Skeletal muscle cell (primary cell): ENCODE measurements around the gene RNASEH2A.

Source experiments
- DNase-seq: peaks from one replicate; pipeline ENCODE4 v3.0.0-alpha.2; 2010; ENCODE audit warnings: low read depth
- H3K4me3 ChIP-seq: 2 replicates; pipeline ENCODE4 v1.5.1; 2011; ENCODE audit warnings: low read depth, mild to moderate bottlenecking, control low read depth, low read length, moderate library complexity

RNASEH2A gene

GRCh38 chr19:12782174-12782423 is 24.3 kb upstream of the RNASEH2A start:
- DNase-seq: no peak
- peak overlapping the region; percentile 41 for H3K4me3 ChIP-seq

DNA sequence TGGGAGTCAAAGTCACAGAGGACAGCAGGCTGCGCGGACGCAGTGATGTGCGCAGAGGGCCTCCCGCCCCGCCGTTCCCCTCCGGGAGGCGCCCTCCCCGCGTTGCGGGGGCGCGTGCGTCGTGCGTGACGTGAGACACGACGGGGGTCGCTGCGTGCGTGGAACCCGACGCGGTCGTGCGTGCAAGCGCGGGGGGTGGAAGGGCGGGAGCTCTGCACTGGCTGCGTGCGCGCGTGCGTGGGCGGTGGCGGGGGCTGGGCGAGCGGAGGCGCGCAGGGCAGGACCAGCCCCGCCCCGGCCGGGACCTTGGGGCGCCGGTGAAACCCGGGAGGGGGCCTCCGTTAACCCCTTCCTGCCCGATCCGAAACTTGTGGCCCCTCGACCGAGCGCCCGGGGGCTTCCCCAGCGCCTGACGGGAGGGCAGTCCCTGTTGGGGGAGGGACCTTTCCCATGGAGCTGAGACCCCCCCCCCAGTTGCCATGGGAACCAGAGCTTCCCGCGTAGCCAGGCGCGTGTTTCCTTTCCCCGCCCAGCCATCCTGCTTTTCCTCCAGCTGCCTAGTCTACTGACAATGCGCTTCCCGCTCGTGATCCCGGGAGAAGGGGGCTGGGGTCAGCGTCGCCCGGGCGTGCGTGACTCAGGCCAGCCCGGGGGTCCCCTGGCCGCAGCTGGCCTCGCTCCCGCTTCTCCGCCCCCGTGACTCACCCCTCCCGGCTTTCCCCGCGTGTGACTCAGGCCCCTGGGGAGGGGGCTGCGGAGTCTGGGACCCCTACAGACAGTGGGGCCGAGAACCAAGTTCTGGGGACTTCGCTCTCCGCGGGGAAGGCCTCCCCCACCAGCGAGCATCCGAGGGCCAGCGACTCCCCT is 23.7 kb upstream of the RNASEH2A start:
- peak; percentile 75 for DNase-seq
- H3K4me3 ChIP-seq: peak overlapping the region; percentile 41

GRCh38 chr19:12783291-12783848 is 23.0 kb upstream of the RNASEH2A start:
- DNase-seq: no peak
- H3K4me3 ChIP-seq: peak overlapping the region; percentile 41

DNA sequence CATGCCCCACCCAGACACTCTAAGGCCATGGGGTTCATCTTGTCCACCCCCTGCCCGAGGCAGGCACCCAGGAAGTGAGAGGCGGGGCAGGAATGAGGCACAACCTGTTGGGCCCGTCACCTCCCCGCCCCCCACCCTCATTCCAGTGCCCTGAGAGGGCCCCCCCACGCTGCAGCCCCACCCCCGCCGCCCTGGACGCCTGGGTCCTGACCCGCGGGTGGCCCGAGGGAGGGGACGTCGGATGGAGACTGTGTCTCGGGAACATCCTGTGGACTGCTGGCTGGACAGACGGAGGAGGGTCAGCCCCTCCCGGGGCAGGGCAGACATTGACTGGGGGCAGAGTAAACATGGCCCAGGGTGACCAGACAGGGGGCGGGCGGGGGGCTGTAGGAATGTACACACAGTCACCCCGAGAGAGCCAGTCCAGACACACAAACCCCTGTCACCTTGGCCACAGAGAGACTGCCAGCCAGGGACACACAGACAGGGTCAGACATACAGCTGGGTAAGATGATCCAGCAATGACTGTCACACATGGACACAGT is 22.5 kb upstream of the RNASEH2A start:
- no peak for DNase-seq
- no peak overlapping the region for H3K4me3 ChIP-seq

DNA sequence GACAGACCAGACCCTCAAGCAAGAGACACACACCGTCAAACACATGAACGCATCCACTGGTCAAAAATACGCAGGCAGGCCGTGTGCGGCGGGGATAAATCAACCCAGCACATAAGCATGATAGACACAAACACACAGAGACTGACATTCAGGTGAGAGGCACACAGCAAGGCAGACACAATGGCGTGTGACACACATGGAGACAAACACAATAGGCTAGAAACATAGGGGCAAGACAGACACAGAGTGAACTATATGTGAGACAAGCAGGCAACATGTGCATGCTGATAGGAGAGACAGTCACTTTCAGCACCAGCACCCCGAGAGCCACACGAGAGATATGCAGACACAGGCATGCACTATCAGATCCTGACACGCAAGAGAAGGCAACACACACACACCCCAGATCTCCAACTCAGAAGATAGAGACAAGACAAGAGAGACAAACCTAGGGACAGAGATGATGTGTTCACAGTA is 22.0 kb upstream of the RNASEH2A start:
- H3K4me3 ChIP-seq: no peak overlapping the region
- DNase-seq: no peak

- no peak for DNase-seq
- H3K4me3 ChIP-seq: no peak overlapping the region
These were observed 21.4 kb upstream of the RNASEH2A start for GRCh38 chr19:12784871-12785430.

DNA sequence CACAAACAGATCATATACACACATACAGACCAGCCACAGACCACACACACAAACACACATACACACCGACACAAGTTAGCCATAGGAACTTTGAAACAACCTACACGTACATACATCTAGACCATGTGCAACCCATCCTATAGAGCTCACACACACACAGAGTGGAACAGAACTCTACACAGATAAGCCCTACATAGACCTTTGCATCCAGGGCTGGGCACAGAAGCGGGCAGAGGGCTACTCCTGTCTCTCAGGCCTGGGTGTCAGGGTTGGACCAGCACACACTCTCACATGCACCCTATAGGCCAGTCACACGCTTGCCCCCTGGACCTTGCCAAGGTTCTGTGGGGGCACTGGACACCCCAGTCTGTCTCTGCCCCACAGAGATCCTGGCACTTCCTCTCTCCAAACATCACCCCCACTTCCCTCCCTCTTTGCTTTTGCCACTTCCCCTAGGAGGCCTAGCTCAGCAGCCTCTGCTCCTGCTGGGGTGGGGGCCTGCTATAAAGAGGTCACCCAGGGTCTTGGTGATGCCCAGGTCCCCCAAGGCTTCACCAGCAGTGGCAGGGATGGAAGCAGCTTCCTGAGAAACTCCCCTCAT is 20.9 kb upstream of the RNASEH2A start:
- DNase-seq: no peak
- H3K4me3 ChIP-seq: no peak overlapping the region

- DNase-seq: no peak
- no peak overlapping the region for H3K4me3 ChIP-seq
These were observed 20.1 kb upstream of the RNASEH2A start for GRCh38 chr19:12786141-12786870.

- H3K4me3 ChIP-seq: no peak overlapping the region
- no peak for DNase-seq
These were observed 19.4 kb upstream of the RNASEH2A start for GRCh38 chr19:12786952-12787351.

GRCh38 chr19:12787458-12787857 is 18.9 kb upstream of the RNASEH2A start:
- no peak for DNase-seq
- no peak overlapping the region for H3K4me3 ChIP-seq

- H3K4me3 ChIP-seq: no peak overlapping the region
These were observed 18.2 kb upstream of the RNASEH2A start for GRCh38 chr19:12788042-12788681.

GRCh38 chr19:12788682-12789097 is 17.7 kb upstream of the RNASEH2A start:
- peak overlapping the region; percentile 90 for H3K4me3 ChIP-seq
- DNase-seq: no peak

More at GRCh38 chr19:12788042-12788681, 18.2 kb upstream of the RNASEH2A start:
- no peak for DNase-seq

- H3K4me3 ChIP-seq: peak overlapping the region; percentile 90
- no peak for DNase-seq
These were observed 17.1 kb upstream of the RNASEH2A start for GRCh38 chr19:12789098-12789903.

- peak overlapping the region; percentile 90 for H3K4me3 ChIP-seq
- DNase-seq: peak; percentile 88
These were observed 16.3 kb upstream of the RNASEH2A start for GRCh38 chr19:12789904-12790619.

- H3K4me3 ChIP-seq: peak overlapping the region; percentile 90
- DNase-seq: no peak
These were observed 15.6 kb upstream of the RNASEH2A start for GRCh38 chr19:12790628-12791344.

- peak within 1 kb of the TSS; percentile 90 for H3K4me3 ChIP-seq
- DNase-seq: peak; percentile 91
These were observed 14.9 kb upstream of the RNASEH2A start, which contains the start of gene JUNB for GRCh38 chr19:12791345-12792050. Gene JUNB (plus strand): TSS chr19:12791486. CDS start chr19:12791772, 286 bp downstream.
